Measurements from ENCODE around the gene MAP7. TPM values are rescaled to one million over a fixed set of nuclear protein-coding genes. Genes with fewer than 3 reads are reported as not detected.

MAP7 gene
- total RNA-seq, 4 donors from 2014 or later: 18.3 to 33.0 (median 28.2) TPM

- intact Hi-C loops (cut with DNase I): no loop called here
- 47 to 52% methylated on average over 5 of the region's 5 CpGs for WGBS, 2 donors
- H3K4me1 ChIP-seq: peaks cover 0 to 11% (median 0%) of the 10 kb centered on the region in 3 donors
These were observed 78.8 kb downstream of the MAP7 start for GRCh38 chr6:136471372-136471771.

GRCh38 chr6:136470044-136470443, 80.2 kb downstream of the MAP7 start:
- Histone ChIP-seq H3K4me1 (peaks cover 0 to 11% (median 0%) of the 10 kb centered on the region in 3 donors), H3K27ac (no peak overlapping the region), H3K4me3 (no peak overlapping the region), H3K9me3 (no peaks in the 10 kb centered on the region), H3K27me3 (no peaks in the 10 kb centered on the region), H3K36me3 (no peaks in the 10 kb centered on the region)
- 63 to 73% methylated on average over 5 of the region's 5 CpGs for WGBS, 2 donors
- TF ChIP-seq POLR2A (IDR thresholded peaks at IDR 0.05): no peak
- TF ChIP-seq CTCF (IDR thresholded peaks at IDR 0.05): no peak
- intact Hi-C loops (cut with DNase I): no loop called here
- no peak for DNase-seq

More at GRCh38 chr6:136471372-136471771, 78.8 kb downstream of the MAP7 start:
- Histone ChIP-seq H3K27ac (no peak overlapping the region), H3K27me3 (no peaks in the 10 kb centered on the region), H3K4me3 (no peak overlapping the region), H3K36me3 (no peaks in the 10 kb centered on the region), H3K9me3 (no peaks in the 10 kb centered on the region)
- no peak for TF ChIP-seq CTCF (IDR thresholded peaks at IDR 0.05)
- TF ChIP-seq POLR2A (IDR thresholded peaks at IDR 0.05): no peak
- no peak for DNase-seq

GRCh38 chr6:136469154-136469553, 81.1 kb downstream of the MAP7 start:
- intact Hi-C loops (cut with DNase I): no loop called here
- WGBS, 2 donors: 67 to 84% methylated on average over 2 of the region's 2 CpGs
- no peak overlapping the region for H3K4me3 ChIP-seq
- no peaks in the 10 kb centered on the region for H3K27me3 ChIP-seq
- H3K4me1 ChIP-seq: peaks cover 0 to 11% (median 0%) of the 10 kb centered on the region in 3 donors
- no peaks in the 10 kb centered on the region for H3K9me3 ChIP-seq
- DNase-seq: no peak
- H3K36me3 ChIP-seq: no peaks in the 10 kb centered on the region
- H3K27ac ChIP-seq: no peak overlapping the region
- no peak for TF ChIP-seq POLR2A (IDR thresholded peaks at IDR 0.05)
- TF ChIP-seq CTCF (IDR thresholded peaks at IDR 0.05): no peak

- Histone ChIP-seq H3K27me3 (no peaks in the 10 kb centered on the region), H3K9me3 (no peaks in the 10 kb centered on the region), H3K4me3 (no peak overlapping the region), H3K27ac (no peak overlapping the region), H3K36me3 (no peaks in the 10 kb centered on the region), H3K4me1 (peaks cover 0 to 11% (median 0%) of the 10 kb centered on the region in 3 donors)
- WGBS, 2 donors: 85 to 94% methylated on average over 3 of the region's 3 CpGs
- TF ChIP-seq POLR2A (IDR thresholded peaks at IDR 0.05) (no peak), CTCF (IDR thresholded peaks at IDR 0.05) (no peak)
- intact Hi-C loops (cut with DNase I): no loop called here
- no peak for DNase-seq
These were observed 81.5 kb downstream of the MAP7 start for GRCh38 chr6:136468711-136469110.

GRCh38 chr6:136467186-136467585, 83.0 kb downstream of the MAP7 start:
- no peak overlapping the region for H3K27ac ChIP-seq
- 86% methylated on average over 1 of the region's 1 CpG for WGBS, 2 donors
- intact Hi-C loops (cut with DNase I): no loop called here
- H3K4me1 ChIP-seq: peaks cover 0 to 11% (median 0%) of the 10 kb centered on the region in 3 donors
- H3K36me3 ChIP-seq: no peaks in the 10 kb centered on the region
- no peak for DNase-seq
- H3K27me3 ChIP-seq: no peaks in the 10 kb centered on the region
- no peak overlapping the region for H3K4me3 ChIP-seq
- TF ChIP-seq CTCF (IDR thresholded peaks at IDR 0.05): no peak
- no peaks in the 10 kb centered on the region for H3K9me3 ChIP-seq

Data from esophagus squamous epithelium (tissue), 5 donors.